C4-2B (cell line): ENCODE data around the gene GADD45G.

Experiments
- ZFX ChIP-seq: fragments of 450-650 bp; IDR thresholded peaks from 2 replicates; pipeline ENCODE4 v1.6.1; 2017
- TF ChIP-seq, protein P1 (sequence below): fragments of 450-650 bp; conservative IDR thresholded peaks from 2 replicates; pipeline ENCODE4 v1.5.1; 2017; ENCODE audit warnings: mild to moderate bottlenecking

DNA sequence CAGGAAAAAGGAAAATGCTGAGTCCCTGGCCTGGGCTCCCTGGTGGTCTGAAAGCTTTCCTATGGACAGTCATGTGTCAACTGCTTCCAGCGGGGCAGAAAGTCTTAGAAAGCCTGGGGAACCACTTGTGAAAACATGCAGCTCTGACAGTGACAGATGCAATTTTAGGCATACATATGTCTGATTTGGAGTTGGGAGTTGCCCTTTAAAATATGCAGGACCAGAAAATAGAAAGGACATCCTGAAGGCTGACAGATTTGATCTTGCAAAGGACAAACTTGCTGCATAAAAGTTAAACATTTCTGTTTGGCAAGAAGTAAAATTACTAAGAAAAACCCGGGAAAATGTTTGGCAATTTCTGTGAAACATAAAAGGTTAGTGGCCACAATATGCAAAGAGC is 23.8 kb downstream of the GADD45G start:
- TF ChIP-seq ZFX: no peak
- TF ChIP-seq, protein P1, sequence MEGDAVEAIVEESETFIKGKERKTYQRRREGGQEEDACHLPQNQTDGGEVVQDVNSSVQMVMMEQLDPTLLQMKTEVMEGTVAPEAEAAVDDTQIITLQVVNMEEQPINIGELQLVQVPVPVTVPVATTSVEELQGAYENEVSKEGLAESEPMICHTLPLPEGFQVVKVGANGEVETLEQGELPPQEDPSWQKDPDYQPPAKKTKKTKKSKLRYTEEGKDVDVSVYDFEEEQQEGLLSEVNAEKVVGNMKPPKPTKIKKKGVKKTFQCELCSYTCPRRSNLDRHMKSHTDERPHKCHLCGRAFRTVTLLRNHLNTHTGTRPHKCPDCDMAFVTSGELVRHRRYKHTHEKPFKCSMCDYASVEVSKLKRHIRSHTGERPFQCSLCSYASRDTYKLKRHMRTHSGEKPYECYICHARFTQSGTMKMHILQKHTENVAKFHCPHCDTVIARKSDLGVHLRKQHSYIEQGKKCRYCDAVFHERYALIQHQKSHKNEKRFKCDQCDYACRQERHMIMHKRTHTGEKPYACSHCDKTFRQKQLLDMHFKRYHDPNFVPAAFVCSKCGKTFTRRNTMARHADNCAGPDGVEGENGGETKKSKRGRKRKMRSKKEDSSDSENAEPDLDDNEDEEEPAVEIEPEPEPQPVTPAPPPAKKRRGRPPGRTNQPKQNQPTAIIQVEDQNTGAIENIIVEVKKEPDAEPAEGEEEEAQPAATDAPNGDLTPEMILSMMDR: no peak
